CD4-positive, CD25-positive, alpha-beta regulatory T cell (primary cell): ENCODE data around the gene RASSF5. TPM values are rescaled to one million over a fixed set of nuclear protein-coding genes. Genes with fewer than 3 reads are reported as not detected.
A peak's percentile ranks its signal among the peaks of the same experiment; 100 is the strongest.

ENCODE experiments used
- ATAC-seq, 2 donors: fragments of 150-1000 bp; cut with Tn5 transposase; one replicate each; pipeline ENCODE4 v1.10.0; 2021; ENCODE audit warnings: low read depth in 2 of 2, moderate number of reproducible peaks in 2 of 2, moderate library complexity in 1 of 2
- DNase-seq, 3 donors: peaks; one replicate each; pipeline versions ENCODE4 v3.0.0 to v3.0.0-alpha.2; 2012 to 2022; ENCODE audit warnings: mixed read lengths in 1 of 3
- H3K27ac ChIP-seq: one replicate; pipeline ENCODE4 v1.7.0; 2013; ENCODE audit warnings: mild to moderate bottlenecking, low read length; ENCODE audit not compliant: insufficient read depth, poor library complexity, severe bottlenecking
- H3K27me3 ChIP-seq: one replicate; pipeline ENCODE4 v1.7.0; 2013; ENCODE audit warnings: low read length; ENCODE audit not compliant: control insufficient read depth, insufficient read depth
- H3K36me3 ChIP-seq: one replicate; pipeline ENCODE4 v1.7.0; 2013; ENCODE audit warnings: mild to moderate bottlenecking, low read length, moderate library complexity; ENCODE audit not compliant: control insufficient read depth, insufficient read depth
- H3K4me1 ChIP-seq: 2 replicates; pipeline ENCODE4 v1.7.0; 2013; ENCODE audit warnings: mild to moderate bottlenecking, low read length; ENCODE audit not compliant: insufficient read depth, control insufficient read depth, poor library complexity, severe bottlenecking
- H3K4me3 ChIP-seq: one replicate; pipeline ENCODE4 v1.7.0; 2013; ENCODE audit warnings: low read depth, mild to moderate bottlenecking, low read length, moderate library complexity
- H3K9me3 ChIP-seq, 2 experiments: 1 replicate in 1 of 2; 2 replicates in 1 of 2; pipeline ENCODE4 v1.7.0; 2013; ENCODE audit warnings: low read length in 2 of 2, mild to moderate bottlenecking in 1 of 2, moderate library complexity in 1 of 2; ENCODE audit not compliant: control insufficient read depth in 2 of 2
- H3K27ac Mint-ChIP-seq, 3 donors: one replicate each; pipeline ENCODE4 v1.8.0; 2020 to 2022; ENCODE audit warnings: mild to moderate bottlenecking in 3 of 3, mixed read lengths in 3 of 3, moderate library complexity in 2 of 3
- H3K27me3 Mint-ChIP-seq: one replicate; pipeline ENCODE4 v1.8.0; 2022; ENCODE audit warnings: mild to moderate bottlenecking, mixed read lengths
- H3K36me3 Mint-ChIP-seq: one replicate; pipeline ENCODE4 v1.8.0; 2020; ENCODE audit warnings: mixed read lengths
- H3K4me1 Mint-ChIP-seq, 4 donors: one replicate each; pipeline ENCODE4 v1.8.0; 2020 to 2022; ENCODE audit warnings: mixed read lengths in 4 of 4, mild to moderate bottlenecking in 1 of 4
- H3K4me3 Mint-ChIP-seq, 4 donors: one replicate each; pipeline ENCODE4 v1.8.0; 2020 to 2022; ENCODE audit warnings: mild to moderate bottlenecking in 4 of 4, mixed read lengths in 4 of 4, moderate library complexity in 3 of 4
- H3K9me3 Mint-ChIP-seq, 7 donors: one replicate each; pipeline ENCODE4 v1.8.0; 2020 to 2022; ENCODE audit warnings: mixed read lengths in 7 of 7, mild to moderate bottlenecking in 3 of 7, moderate library complexity in 2 of 7
- polyA plus RNA-seq, 4 donors: library from polyadenylated mRNA; unstranded; fragments of 300-500 nt; fragmentation: Illumina TruSeq; gene quantifications; one replicate each; pipeline ENCODE4 v1.2.3, GENCODE V29; 2021
- total RNA-seq: library from RNA; stranded (reverse); gene quantifications from one replicate; pipeline ENCODE4 v1.2.3, GENCODE V29; 2022

The RASSF5 gene
- total and polyA plus RNA-seq, 5 donors from 2014 or later, result 158 to 258 (median 231) TPM

DNA sequence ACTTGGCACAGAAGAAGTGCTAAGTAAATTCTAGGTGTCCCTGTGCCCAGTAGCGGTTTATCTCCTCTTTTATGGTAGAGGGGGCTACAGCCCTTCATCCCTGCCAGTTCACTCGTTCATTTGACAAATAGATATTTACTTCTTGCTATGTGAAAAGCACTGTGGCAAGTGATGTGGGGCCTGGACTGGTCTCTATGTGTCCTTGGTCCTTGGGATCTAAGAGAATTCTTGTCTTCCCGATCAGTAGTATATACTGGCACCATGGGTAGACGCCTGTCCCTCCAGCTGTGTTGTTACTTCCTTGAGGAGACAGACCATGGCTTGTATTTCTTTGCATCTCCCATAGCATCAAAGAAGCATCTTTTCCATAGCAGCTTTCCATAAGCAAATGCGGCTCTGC lies 75.2 kb downstream of the RASSF5 start:
- peaks cover 68% of the 10 kb centered on the region for H3K4me1 ChIP-seq
- peaks cover 65% of the 10 kb centered on the region for H3K36me3 ChIP-seq
- H3K9me3 ChIP-seq, result no peaks in the 10 kb centered on the region
- peak overlapping the region; percentile 86 for H3K27ac ChIP-seq
- H3K27me3 ChIP-seq, result no peaks in the 10 kb centered on the region
- H3K4me3 ChIP-seq, result peak overlapping the region; percentile 45
- no peak for ATAC-seq
- Mint-ChIP-seq H3K27ac (peak overlapping the region; percentile 89 to 100 (median 93)), H3K36me3 (peaks cover 47% of the 10 kb centered on the region), H3K9me3 (no peaks in the 10 kb centered on the region), H3K27me3 (no peaks in the 10 kb centered on the region), H3K4me1 (peaks cover 20 to 83% (median 62%) of the 10 kb centered on the region in 4 donors), H3K4me3 (peak overlapping the region in 3 of 4 donors; percentile 77 to 87 (median 81))
- DNase-seq, result no peak

DNA sequence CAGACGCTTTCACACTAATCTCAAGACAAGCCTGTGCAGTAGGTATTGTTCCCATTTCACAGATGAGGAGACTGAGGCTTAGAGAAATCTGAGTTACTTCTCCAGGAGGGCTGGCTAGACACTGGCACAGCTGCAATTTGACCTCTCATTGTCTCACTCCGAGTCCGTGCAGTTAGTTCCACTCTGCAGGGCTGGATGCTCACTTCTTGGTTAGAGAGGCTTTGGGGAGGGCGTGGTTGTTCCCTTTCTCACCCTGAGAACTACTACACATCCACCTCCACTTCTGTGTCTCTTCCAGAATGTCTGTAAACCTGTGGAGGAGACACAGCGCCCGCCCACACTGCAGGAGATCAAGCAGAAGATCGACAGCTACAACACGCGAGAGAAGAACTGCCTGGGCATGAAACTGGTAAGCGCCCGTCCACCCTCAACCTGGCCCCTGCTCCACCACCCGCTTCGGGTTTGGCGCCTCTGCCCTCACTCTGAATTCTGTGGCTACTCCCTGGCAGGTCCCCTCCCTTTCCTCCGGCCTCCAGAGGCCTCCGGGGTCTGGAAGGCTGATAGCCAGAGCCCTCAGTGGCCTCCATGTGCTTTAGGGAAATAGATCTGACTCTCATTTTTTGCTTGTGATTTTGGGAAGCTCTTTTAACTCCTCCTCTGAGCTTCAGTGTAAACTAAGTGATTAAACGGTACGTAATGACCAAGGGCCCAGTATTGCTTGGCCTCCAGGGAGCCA lies 75.8 kb downstream of the RASSF5 start:
- H3K36me3 Mint-ChIP-seq, result peaks cover 50% of the 10 kb centered on the region
- ATAC-seq, result no peak

DNA sequence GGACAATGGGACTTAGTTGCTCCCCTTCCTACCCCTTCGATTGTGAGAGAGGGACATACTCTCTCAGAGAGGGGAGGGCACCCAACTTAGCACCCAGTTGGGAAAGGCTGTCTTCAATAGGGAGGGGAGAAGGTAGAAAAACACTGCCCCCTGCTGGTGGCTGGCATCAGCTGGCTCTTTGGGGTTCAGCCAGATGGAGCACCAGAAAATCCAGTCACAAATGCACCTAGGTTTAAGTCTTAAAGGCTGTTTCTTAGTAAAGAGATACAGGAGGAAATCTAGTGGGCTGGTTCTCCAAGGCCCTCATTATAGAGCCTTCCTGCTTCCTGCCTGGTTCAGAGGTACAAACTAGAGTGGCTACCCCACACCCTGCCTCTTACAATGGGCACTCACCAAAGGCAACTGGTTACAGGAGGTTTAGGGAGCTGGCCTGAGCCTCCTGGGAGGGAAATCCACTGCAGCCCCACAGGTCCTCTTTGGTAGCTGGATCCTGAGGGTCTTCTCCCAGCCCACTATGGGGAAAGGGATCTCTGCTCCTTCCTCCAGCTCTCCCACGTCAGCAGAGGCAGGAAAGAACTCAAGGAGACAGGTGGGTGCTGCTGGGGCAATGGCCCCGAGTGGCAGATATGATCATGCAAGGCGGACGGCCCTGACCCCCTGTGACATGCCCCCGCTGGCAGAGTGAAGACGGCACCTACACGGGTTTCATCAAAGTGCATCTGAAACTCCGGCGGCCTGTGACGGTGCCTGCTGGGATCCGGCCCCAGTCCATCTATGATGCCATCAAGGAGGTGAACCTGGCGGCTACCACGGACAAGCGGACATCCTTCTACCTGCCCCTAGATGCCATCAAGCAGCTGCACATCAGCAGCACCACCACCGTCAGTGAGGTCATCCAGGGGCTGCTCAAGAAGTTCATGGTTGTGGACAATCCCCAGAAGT lies 76.6 kb downstream of the RASSF5 start:
- Histone ChIP-seq H3K36me3 (peaks cover 79% of the 10 kb centered on the region), H3K27me3 (no peaks in the 10 kb centered on the region), H3K9me3 (no peaks in the 10 kb centered on the region), H3K4me3 (peak overlapping the region; percentile 26), H3K27ac (peak overlapping the region; percentile 86), H3K4me1 (peaks cover 53% of the 10 kb centered on the region)
- Mint-ChIP-seq H3K4me1 (peaks cover 21 to 78% (median 53%) of the 10 kb centered on the region in 4 donors), H3K4me3 (peak overlapping the region; percentile 77 to 91 (median 84)), H3K27me3 (no peaks in the 10 kb centered on the region), H3K27ac (peak overlapping the region; percentile 89 to 100 (median 93)), H3K9me3 (no peaks in the 10 kb centered on the region), H3K36me3 (peaks cover 53% of the 10 kb centered on the region)
- ATAC-seq, result peak; percentile 52 to 54
- DNase-seq, result peak; percentile 75 to 85 (median 83)

More for the DNA sequence above, 75.8 kb downstream of the RASSF5 start:
- Mint-ChIP-seq H3K27ac (peak overlapping the region; percentile 89 to 100 (median 93)), H3K9me3 (no peaks in the 10 kb centered on the region), H3K4me1 (peaks cover 19 to 81% (median 56%) of the 10 kb centered on the region in 4 donors), H3K27me3 (no peaks in the 10 kb centered on the region), H3K4me3 (peak overlapping the region; percentile 77 to 91 (median 84))
- H3K4me3 ChIP-seq, result peak overlapping the region; percentile 45
- no peak for DNase-seq
- H3K9me3 ChIP-seq, result no peaks in the 10 kb centered on the region
- no peaks in the 10 kb centered on the region for H3K27me3 ChIP-seq
- H3K4me1 ChIP-seq, result peaks cover 62% of the 10 kb centered on the region
- H3K36me3 ChIP-seq, result peaks cover 71% of the 10 kb centered on the region
- peak overlapping the region; percentile 86 for H3K27ac ChIP-seq

DNA sequence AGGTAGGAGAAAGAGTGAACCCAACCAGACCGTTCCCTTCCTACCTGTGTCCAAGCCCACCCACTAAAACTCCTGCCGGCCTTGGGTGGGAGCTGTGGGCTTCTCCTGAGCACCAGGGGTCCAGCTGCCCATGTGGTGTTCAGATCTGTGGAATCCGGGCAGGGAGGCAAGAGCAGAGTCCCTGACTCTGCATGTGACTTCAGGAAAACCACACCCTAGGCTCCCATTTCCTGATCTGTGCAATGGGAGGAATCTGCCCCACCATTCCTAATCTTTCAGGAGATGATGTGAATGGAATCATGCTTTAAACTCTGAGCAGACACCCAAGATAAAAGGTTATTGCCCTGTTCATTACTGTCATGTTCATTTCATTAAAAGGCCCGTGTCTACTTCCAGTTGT lies 77.4 kb downstream of the RASSF5 start:
- Histone ChIP-seq H3K4me3 (no peak overlapping the region), H3K36me3 (peaks cover 84% of the 10 kb centered on the region), H3K27me3 (no peaks in the 10 kb centered on the region), H3K4me1 (peaks cover 51% of the 10 kb centered on the region), H3K9me3 (no peaks in the 10 kb centered on the region), H3K27ac (no peak overlapping the region)
- peaks cover 52% of the 10 kb centered on the region for H3K36me3 Mint-ChIP-seq
- peak overlapping the region in 2 of 4 donors; percentile 41 to 73 for H3K4me3 Mint-ChIP-seq
- H3K9me3 Mint-ChIP-seq, result no peaks in the 10 kb centered on the region
- H3K27me3 Mint-ChIP-seq, result no peaks in the 10 kb centered on the region
- H3K27ac Mint-ChIP-seq, result peak overlapping the region in 1 of 3 donors; percentile 26
- H3K4me1 Mint-ChIP-seq, result peaks cover 27 to 78% (median 53%) of the 10 kb centered on the region in 4 donors
- no peak for DNase-seq
- ATAC-seq, result no peak

DNA sequence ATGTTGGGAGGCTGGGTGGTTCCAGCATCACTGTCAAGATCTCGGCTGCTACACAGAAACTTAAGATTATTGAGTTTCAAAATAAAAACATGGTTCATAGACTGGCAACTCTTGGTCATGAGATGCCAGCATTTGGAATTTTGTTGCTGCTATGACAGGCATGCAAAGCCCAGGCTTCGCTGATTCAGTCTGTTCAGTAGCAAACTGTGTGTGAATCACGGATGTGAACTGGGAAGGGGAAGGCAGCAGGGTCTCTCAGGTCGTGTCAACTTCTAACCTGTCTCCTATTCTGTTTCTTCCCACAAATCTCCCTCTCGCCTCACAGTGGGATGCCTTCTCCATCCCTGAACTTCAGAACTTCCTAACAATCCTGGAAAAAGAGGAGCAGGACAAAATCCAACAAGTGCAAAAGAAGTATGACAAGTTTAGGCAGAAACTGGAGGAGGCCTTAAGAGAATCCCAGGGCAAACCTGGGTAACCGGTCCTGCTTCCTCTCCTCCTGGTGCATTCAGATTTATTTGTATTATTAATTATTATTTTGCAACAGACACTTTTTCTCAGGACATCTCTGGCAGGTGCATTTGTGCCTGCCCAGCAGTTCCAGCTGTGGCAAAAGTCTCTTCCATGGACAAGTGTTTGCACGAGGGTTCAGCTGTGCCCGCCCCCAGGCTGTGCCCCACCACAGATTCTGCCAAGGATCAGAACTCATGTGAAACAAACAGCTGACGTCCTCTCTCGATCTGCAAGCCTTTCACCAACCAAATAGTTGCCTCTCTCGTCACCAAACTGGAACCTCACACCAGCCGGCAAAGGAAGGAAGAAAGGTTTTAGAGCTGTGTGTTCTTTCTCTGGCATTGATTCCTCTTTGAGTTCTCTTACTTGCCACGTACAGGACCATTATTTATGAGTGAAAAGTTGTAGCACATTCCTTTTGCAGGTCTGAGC lies 79.4 kb downstream of the RASSF5 start:
- H3K27ac Mint-ChIP-seq, result peak overlapping the region; percentile 35 to 95 (median 75)
- no peaks in the 10 kb centered on the region for H3K27me3 Mint-ChIP-seq
- DNase-seq (no peak), ATAC-seq (no peak)
- H3K9me3 Mint-ChIP-seq, result no peaks in the 10 kb centered on the region
- Histone ChIP-seq H3K27me3 (no peaks in the 10 kb centered on the region), H3K27ac (no peak overlapping the region), H3K4me1 (peaks cover 51% of the 10 kb centered on the region), H3K9me3 (no peaks in the 10 kb centered on the region), H3K4me3 (no peak overlapping the region), H3K36me3 (peaks cover 84% of the 10 kb centered on the region)
- H3K4me1 Mint-ChIP-seq, result peaks cover 26 to 75% (median 49%) of the 10 kb centered on the region in 4 donors
- H3K4me3 Mint-ChIP-seq, result no peak overlapping the region
- H3K36me3 Mint-ChIP-seq, result peaks cover 46% of the 10 kb centered on the region

DNA sequence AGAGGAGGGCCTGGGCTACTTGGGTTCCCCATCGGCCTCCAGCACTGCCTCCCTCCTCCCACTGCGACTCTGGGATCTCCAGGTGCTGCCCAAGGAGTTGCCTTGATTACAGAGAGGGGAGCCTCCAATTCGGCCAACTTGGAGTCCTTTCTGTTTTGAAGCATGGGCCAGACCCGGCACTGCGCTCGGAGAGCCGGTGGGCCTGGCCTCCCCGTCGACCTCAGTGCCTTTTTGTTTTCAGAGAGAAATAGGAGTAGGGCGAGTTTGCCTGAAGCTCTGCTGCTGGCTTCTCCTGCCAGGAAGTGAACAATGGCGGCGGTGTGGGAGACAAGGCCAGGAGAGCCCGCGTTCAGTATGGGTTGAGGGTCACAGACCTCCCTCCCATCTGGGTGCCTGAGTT lies 80.6 kb downstream of the RASSF5 start:
- peak overlapping the region; percentile 29 for H3K27ac ChIP-seq
- H3K4me3 Mint-ChIP-seq, result no peak overlapping the region
- H3K36me3 Mint-ChIP-seq, result peaks cover 53% of the 10 kb centered on the region

DNA sequence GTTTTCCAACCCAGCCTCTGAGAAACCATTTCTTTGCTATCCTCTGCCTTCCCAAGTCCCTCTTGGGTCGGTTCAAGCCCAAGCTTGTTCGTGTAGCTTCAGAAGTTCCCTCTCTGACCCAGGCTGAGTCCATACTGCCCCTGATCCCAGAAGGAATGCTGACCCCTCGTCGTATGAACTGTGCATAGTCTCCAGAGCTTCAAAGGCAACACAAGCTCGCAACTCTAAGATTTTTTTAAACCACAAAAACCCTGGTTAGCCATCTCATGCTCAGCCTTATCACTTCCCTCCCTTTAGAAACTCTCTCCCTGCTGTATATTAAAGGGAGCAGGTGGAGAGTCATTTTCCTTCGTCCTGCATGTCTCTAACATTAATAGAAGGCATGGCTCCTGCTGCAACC lies 81.2 kb downstream of the RASSF5 start:
- Mint-ChIP-seq H3K27ac (peak overlapping the region in 2 of 3 donors; percentile 49 to 99), H3K9me3 (no peaks in the 10 kb centered on the region), H3K27me3 (no peaks in the 10 kb centered on the region), H3K4me3 (peak overlapping the region in 1 of 4 donors; percentile 2), H3K4me1 (peaks cover 24 to 67% (median 38%) of the 10 kb centered on the region in 4 donors), H3K36me3 (peaks cover 50% of the 10 kb centered on the region)
- DNase-seq (no peak), ATAC-seq (no peak)
- Histone ChIP-seq H3K27ac (peak overlapping the region; percentile 64), H3K27me3 (no peaks in the 10 kb centered on the region), H3K4me1 (peaks cover 34% of the 10 kb centered on the region), H3K9me3 (no peaks in the 10 kb centered on the region), H3K36me3 (peaks cover 84% of the 10 kb centered on the region), H3K4me3 (no peak overlapping the region)

More for the DNA sequence above, 80.6 kb downstream of the RASSF5 start:
- Mint-ChIP-seq H3K4me1 (peaks cover 26 to 73% (median 43%) of the 10 kb centered on the region in 4 donors), H3K27me3 (no peaks in the 10 kb centered on the region), H3K9me3 (no peaks in the 10 kb centered on the region), H3K27ac (peak overlapping the region in 2 of 3 donors; percentile 35 to 95)
- DNase-seq, result no peak
- H3K27me3 ChIP-seq, result no peaks in the 10 kb centered on the region
- H3K36me3 ChIP-seq, result peaks cover 85% of the 10 kb centered on the region
- no peaks in the 10 kb centered on the region for H3K9me3 ChIP-seq
- ATAC-seq, result no peak
- no peak overlapping the region for H3K4me3 ChIP-seq
- peaks cover 40% of the 10 kb centered on the region for H3K4me1 ChIP-seq
